ENCODE results near the gene FGFR2. TPM values are rescaled to one million over a fixed set of nuclear protein-coding genes. Genes with fewer than 3 reads are reported as not detected.
"Not testable (repeated sequence)": the region's sequence is repeated elsewhere in the genome, so short reads cannot be mapped to it uniquely, and the experiment has no call there.

FGFR2 gene
- total RNA-seq, 4 donors from 2014 or later = 0.11 to 0.31 (median 0.22) TPM; not detected in 1

DNA sequence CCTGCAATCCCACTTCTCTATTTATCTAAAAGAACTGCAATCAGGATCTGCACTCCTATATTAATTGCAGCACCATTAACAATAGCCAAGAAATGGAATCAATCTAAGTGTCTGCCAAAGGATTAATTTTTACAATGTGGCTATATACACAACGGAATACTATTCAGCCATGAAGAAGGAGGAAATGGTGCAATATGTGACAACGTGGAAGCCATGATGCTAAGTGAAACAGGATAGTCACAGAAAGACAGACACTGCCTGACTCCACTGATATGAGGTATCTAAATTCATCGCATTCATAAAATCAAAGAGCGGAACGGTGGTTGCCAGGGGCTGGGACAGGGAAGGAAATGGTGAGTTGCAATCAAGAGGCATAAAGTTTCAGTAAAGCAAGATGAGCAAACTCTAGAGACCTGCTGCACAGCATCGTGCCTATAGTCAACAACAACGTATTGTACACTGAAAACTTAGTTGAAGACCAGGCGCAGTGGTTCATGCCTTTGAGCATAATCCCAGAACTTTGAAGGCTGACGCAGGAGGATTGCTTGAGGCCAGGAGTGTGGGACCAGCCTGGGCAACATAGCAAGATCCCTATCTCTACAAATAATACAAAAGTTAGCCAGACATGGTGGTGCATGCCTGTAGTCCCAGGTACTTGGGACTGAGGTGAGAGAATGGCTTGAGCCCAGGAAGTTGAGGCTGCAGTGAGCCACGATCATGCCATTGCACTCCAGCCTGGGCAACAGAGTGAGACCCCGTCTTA is 76.3 kb downstream of the FGFR2 start:
- Histone ChIP-seq H3K9me3 (no peaks in the 10 kb centered on the region), H3K27me3 (no peaks in the 10 kb centered on the region), H3K36me3 (no peaks in the 10 kb centered on the region), H3K4me3 (no peak overlapping the region), H3K27ac (no peak overlapping the region), H3K4me1 (no peaks in the 10 kb centered on the region)
- TF ChIP-seq, protein P1, sequence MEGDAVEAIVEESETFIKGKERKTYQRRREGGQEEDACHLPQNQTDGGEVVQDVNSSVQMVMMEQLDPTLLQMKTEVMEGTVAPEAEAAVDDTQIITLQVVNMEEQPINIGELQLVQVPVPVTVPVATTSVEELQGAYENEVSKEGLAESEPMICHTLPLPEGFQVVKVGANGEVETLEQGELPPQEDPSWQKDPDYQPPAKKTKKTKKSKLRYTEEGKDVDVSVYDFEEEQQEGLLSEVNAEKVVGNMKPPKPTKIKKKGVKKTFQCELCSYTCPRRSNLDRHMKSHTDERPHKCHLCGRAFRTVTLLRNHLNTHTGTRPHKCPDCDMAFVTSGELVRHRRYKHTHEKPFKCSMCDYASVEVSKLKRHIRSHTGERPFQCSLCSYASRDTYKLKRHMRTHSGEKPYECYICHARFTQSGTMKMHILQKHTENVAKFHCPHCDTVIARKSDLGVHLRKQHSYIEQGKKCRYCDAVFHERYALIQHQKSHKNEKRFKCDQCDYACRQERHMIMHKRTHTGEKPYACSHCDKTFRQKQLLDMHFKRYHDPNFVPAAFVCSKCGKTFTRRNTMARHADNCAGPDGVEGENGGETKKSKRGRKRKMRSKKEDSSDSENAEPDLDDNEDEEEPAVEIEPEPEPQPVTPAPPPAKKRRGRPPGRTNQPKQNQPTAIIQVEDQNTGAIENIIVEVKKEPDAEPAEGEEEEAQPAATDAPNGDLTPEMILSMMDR (IDR thresholded peaks at IDR 0.05 in 4 of 5, conservative IDR thresholded peaks at IDR 0.05 in 1 of 5) = no peak
- no peak for TF ChIP-seq POLR2A (IDR thresholded peaks at IDR 0.05)
- DNase-seq (no peak), ATAC-seq (no peak)
- intact Hi-C loops (cut with DNase I; ENCODE audit: low total_unique reads) = no loop called here
- in situ Hi-C loops (cut with MboI; ENCODE audit: low sequenced_read_pairs in 4 of 4) = no loop called here

- H3K36me3 ChIP-seq; ATAC-seq; H3K4me1 ChIP-seq; DNase-seq; intact Hi-C loops (cut with DNase I; ENCODE audit: low total_unique reads); H3K4me3 ChIP-seq; H3K27ac ChIP-seq; H3K27me3 ChIP-seq; H3K9me3 ChIP-seq; in situ Hi-C loops (cut with MboI; ENCODE audit: low sequenced_read_pairs in 4 of 4): not testable (repeated sequence)
Measured at GRCh38 chr10:121520526-121520925, 77.7 kb downstream of the FGFR2 start.

GRCh38 chr10:121519901-121520493 is 78.2 kb downstream of the FGFR2 start:
- Histone ChIP-seq H3K36me3 (no peaks in the 10 kb centered on the region), H3K9me3 (no peaks in the 10 kb centered on the region), H3K4me3 (no peak overlapping the region), H3K27ac (no peak overlapping the region), H3K4me1 (no peaks in the 10 kb centered on the region), H3K27me3 (no peaks in the 10 kb centered on the region)
- in situ Hi-C loops (cut with MboI; ENCODE audit: low sequenced_read_pairs in 4 of 4) (no loop called here), intact Hi-C loops (cut with DNase I; ENCODE audit: low total_unique reads) (no loop called here)
- ATAC-seq (no peak), DNase-seq (no peak)
- no peak for TF ChIP-seq POLR2A (IDR thresholded peaks at IDR 0.05)
- TF ChIP-seq, protein P1 (IDR thresholded peaks at IDR 0.05 in 4 of 5, conservative IDR thresholded peaks at IDR 0.05 in 1 of 5) = no peak

DNA sequence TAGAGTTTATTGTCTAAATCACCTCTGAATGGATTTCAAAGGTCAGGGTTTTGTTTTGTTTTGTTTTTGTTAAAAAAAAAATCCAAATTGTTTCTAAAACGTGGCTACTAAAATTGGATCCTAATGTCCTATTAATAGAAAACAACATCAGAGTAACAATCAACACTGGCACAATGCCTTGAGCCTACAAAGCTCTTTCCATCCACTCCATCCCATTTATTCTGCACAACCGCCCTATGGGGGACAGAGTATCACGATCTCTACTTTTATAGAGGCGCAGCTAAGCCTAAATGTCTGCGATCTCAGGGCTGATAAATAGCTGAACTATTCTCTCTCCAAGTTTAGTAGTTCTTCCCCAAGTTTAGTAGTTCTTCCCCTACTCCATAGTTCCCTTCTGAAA is 78.8 kb downstream of the FGFR2 start:
- in situ Hi-C loops (cut with MboI; ENCODE audit: low sequenced_read_pairs in 4 of 4) = no loop called here
- TF ChIP-seq, protein P1 (IDR thresholded peaks at IDR 0.05 in 4 of 5, conservative IDR thresholded peaks at IDR 0.05 in 1 of 5) = no peak
- no peak for TF ChIP-seq POLR2A (IDR thresholded peaks at IDR 0.05)
- H3K27ac ChIP-seq = no peak overlapping the region
- no peaks in the 10 kb centered on the region for H3K4me1 ChIP-seq
- intact Hi-C loops (cut with DNase I; ENCODE audit: low total_unique reads) = no loop called here
- no peak overlapping the region for H3K4me3 ChIP-seq
- no peak for DNase-seq
- H3K9me3 ChIP-seq = no peaks in the 10 kb centered on the region
- no peaks in the 10 kb centered on the region for H3K36me3 ChIP-seq
- no peak for ATAC-seq
- no peaks in the 10 kb centered on the region for H3K27me3 ChIP-seq

- Histone ChIP-seq H3K27ac (no peak overlapping the region), H3K27me3 (no peaks in the 10 kb centered on the region), H3K36me3 (no peaks in the 10 kb centered on the region), H3K4me1 (no peaks in the 10 kb centered on the region), H3K4me3 (no peak overlapping the region), H3K9me3 (no peaks in the 10 kb centered on the region)
- in situ Hi-C loops (cut with MboI; ENCODE audit: low sequenced_read_pairs in 4 of 4) = no loop called here
- intact Hi-C loops (cut with DNase I; ENCODE audit: low total_unique reads) = no loop called here
- no peak for DNase-seq
- no peak for TF ChIP-seq POLR2A (IDR thresholded peaks at IDR 0.05)
- TF ChIP-seq, protein P1 (IDR thresholded peaks at IDR 0.05 in 4 of 5, conservative IDR thresholded peaks at IDR 0.05 in 1 of 5) = no peak
- no peak for ATAC-seq
Measured at GRCh38 chr10:121518333-121518732, 79.9 kb downstream of the FGFR2 start.

All from gastrocnemius medialis (tissue), 4 donors.